ENCODE data around the gene STK26.
"Not testable (repeated sequence)": the region's sequence is repeated elsewhere in the genome, so short reads cannot be mapped to it uniquely, and the experiment has no call there.

The STK26 gene

DNA sequence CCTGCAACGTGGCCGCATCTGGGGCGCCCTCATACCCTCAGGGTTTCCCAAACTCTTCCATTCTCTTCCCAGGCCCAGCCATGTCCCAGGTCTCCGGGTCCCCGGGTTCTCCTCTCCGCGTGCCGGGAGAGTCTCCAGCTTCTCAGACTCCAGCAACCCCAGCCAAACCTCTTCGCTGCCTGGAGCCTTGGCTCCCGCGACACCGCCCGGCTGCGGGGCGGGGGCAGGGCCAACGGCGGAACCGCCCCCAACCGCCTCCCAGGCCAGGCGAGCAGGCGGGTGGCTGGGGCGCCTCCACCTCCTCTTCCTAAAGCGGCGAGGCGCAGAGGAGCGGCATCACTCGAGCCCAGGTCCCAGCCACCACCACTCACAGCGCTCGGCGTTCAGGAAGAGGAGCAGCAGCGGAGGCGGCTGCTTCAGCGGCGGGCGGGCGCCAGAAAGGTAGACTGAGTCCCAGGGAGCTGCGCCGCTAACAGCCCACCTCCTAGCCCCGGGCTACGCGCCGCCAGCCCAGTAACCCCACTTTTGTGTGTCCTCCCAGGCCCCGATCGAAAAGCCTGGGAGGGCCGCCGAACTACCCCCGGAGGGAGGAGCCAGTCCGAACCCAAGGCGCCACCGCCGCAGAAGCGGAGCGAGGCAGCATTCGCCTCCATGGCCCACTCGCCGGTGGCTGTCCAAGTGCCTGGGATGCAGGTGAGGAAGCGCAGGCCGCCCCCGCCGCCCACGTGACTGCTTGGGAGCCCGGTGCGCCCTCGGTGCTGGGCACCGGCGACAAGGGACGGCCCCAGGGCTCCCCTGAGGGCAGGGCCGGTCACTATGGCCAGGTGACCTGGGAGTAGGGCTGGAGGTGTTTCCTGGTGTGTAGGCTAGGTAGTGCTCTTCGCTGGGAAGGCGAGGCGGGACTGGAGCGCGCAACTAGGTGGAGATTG lies at the start of gene STK26:
STK26 (plus strand) TSS at position 336 of the 929 bp plus-strand sequence; CDS start at position 652, 316 bp downstream.
- DNase-seq = peak; percentile 79

DNA sequence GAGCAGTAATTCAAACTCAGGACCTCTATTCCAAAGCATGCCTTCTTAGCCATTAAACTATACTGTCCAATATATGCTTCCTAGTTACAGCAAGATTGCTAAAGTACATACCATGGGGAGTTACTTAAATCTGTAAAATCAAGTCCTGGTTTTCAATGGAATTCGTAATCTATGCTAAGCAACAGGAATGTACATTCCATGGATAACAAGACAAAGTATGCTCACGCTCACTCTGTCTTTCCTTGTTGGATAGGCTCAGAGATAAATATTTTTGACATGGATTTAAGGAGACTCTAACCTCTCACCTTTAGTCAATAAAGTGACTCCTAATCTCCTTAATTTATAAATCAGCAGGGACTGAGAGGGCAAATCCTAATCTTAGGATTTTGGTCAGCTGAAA lies 47.3 kb upstream of the STK26 start:
- DNase-seq = no peak

DNA sequence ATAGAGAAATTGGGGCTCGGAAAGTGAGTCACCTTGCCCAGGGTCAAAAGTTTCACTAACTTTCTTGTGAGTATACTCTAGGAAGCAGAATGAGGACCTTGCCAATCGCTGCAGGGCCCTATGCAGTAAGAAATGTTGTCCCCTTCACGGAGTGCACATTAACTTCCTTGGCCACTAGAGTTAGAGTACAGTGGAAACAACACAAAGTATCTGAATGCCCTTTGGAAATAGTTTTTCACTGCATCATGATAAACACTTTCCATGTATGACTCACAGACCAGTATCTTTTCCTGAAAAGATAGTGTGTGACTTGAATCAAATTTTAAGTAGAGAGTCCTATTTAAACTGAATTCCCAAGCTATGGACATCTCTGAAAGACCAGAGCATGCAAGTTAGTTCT lies 45.5 kb upstream of the STK26 start:
- no peak for DNase-seq

DNA sequence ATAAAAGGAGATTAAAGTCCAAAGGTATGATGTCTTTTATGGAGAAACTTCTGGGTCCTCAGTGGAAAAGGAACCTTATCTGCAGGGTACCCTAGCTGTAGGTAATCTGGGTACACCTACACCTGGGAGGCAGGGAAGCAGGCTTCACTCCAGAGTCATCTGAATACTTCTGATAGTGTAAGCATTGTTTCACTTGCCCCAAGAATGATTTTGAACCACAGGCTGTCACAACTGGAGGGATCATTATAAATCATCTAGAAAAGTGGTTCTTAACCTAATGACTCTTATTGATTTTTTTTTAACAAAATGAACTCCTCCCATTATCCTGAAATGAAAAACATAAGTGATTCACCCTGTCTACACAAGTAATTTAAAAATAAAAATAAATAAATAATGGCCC lies 44.0 kb upstream of the STK26 start:
- DNase-seq = no peak

DNA sequence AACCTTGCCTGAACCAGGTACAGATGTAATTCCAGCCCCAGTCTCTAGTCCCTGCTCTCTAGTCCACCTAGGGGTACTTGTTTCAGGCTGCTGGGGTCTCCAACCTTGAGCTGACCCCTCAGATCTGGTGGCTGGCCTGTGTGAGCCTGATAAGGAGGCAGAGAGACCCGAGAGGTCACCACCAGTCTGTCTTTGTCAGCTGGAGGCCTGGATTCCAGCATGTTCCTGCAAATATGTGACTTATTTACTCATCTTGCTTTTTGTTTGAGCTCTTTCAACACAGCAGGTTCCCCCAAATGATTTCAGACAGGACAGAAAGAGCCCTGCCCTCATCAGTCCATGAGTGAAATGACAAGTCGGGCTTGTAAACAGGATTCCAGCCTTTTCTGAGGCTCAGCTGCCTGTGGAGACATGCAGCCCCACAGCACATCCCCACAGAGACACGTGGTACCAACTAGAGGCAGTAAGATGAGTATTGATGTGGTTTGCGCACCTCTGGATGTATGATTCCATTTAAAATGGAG lies 37.5 kb upstream of the STK26 start:
- no peak for DNase-seq

DNA sequence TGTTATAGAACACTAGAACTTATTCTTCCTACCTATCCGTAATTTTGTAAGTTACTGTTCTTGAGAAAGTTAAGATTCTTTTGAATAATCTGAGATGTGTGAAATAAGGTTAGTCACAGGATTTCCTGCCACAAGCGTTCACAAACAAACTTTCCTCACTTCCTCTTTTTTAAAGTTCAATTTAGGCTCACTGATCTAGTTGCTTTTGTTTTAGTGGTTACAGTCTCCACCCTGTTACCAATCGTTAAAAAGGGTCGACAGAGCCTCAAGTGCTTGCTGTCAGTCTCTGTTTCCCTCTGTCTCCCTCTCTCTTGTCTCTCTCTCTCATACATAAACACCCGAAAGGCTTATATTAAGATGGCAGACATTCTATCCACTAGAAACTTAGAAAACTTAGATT lies 35.9 kb upstream of the STK26 start:
- no peak for DNase-seq

DNA sequence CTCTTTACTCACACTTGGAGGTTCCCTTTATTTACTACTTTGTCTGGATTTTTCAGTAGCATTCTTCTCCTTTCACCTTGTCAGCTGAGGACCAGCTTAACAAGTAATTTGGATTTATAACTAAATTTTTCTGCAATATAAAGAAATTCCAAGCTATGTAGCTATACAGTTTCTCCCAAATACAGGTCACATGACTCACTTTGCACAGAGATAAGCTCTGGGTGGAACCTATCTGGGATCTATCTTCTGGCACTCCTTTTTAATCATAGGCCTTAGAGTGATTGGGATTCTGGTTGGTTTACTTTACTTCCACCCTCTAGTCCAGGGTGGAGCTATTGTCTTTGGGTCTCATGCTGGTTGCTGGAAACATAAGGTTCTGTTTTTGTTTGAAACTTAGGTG lies 34.9 kb upstream of the STK26 start:
- DNase-seq = no peak

DNA sequence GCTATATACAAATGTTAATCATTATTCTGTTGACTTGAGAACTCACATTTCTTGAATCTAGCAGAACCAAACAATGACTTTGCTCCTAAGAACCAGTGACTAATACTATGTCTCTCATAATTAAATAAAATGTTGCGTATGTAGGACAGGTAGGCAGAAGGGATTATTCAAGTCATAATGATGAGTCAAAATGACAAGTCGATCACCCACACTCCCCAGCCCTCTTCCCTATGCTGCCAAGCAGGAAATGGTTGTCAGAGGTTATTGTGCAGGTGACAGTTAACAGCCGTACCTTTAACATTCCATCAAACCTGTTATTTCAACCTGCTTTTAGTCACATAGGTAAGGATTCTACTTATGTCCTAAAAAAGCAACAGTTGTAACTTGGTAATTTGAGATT lies 22.0 kb upstream of the STK26 start:
- DNase-seq = no peak

DNA sequence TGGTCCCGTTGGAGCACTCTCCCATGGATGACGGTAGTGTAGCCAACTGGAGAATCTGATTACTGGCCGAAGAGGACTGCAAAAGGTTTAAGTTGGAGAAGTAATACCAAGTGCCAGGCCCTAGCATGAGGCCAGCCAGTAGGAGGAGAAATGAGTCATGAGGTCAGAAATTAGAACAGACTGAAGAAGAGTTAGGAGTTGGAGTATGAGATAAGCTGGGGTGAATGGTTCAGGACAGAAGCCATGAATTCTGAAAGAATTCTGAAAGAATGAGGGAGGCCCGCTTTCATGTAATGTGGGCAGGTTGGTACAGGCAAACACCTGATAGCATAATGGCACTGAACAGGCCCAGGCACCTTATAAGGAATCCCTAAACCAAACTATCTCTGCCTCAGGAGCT lies 18.4 kb upstream of the STK26 start:
- no peak for DNase-seq

DNA sequence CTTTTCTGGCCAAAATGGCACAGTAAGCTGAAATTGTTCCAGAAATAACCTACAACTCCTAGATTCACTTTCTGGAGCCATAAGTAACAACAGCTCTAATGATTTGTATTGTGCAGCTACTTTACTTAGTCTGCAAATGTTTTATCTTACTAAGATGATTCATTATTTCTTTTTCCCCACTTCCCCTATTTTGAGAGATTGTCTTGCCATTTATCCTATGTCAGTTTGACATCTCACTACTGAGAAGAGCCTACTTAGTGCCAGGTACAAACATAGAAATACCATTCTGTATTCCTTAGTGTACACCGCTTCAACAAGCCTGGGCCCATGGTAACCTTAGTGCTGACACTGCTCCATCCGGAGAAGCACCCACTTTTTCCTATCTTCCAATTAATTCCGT lies 13.8 kb upstream of the STK26 start:
- no peak for DNase-seq

DNA sequence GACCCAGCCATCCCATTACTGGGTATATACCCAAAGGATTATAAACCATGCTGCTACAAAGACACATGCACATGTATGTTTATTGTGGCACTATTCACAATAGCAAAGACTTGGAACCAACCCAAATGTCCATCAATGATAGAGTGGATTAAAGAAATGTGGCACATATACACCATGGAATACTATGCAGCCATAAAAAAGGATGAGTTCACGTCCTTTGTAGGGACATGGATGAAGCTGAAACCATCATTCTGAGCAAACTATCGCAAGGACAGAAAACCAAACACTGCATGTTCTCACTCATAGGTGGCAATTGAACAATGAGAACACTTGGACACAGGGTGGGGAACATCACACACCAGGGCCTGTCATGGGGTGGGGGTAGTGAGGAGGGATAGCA lies 12.9 kb upstream of the STK26 start:
- not testable (repeated sequence) for DNase-seq

DNA sequence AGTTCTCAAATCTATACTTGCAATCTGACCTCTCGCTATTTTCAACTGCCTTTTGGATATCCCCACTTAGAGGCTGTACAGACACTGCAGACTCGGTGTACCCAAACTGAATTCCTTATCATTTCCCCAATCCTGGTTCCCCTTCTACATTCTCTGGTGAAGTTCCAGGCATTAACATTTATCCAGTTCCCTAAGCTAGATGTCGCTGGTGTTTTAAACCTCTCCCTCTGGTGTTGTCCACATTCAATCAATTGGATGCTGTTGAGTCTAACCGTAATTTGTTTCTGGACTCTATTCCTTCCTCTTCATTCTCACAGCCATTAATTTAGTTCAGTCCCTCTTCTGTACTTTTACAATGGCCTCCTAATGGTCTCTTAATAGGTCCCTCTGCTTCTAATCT lies 7.2 kb upstream of the STK26 start:
- DNase-seq = no peak

DNA sequence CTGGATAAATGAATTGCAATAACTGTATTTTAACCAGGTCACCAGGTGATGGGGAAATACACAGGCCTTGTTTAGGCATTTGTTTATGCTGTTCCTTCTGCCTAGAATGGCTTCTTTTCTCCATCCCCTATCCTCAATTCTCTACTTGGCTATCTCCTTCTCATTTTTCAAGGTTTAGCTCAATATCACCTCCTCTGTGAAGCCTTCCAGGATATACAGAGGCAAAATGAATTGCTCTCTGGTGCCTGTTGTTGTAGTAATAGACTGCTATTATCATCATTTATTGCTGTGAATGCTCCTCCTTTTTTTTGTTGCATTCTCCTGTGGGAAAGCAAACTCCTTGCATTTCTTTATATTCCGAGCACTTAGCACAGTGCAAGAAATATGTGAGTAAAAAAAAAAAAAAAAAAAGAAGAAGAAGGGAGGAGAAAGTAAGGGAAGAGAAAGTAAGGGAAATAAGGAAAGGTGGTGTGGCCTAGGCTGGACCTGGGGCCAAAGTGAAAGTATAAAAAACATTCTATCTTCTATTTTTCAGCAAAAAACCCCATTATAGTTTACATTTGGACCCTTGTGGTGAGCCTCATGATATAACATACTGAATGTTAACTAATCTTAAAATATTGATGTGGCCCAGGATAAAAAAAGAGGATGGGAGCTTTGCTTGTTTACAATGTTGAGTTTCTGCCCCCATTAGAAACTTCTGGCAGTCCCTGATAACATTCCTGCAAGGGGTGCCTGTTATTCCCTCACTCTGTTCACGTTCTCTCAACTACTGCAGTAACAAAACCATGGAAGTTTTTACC lies 6.3 kb upstream of the STK26 start:
- no peak for DNase-seq

DNA sequence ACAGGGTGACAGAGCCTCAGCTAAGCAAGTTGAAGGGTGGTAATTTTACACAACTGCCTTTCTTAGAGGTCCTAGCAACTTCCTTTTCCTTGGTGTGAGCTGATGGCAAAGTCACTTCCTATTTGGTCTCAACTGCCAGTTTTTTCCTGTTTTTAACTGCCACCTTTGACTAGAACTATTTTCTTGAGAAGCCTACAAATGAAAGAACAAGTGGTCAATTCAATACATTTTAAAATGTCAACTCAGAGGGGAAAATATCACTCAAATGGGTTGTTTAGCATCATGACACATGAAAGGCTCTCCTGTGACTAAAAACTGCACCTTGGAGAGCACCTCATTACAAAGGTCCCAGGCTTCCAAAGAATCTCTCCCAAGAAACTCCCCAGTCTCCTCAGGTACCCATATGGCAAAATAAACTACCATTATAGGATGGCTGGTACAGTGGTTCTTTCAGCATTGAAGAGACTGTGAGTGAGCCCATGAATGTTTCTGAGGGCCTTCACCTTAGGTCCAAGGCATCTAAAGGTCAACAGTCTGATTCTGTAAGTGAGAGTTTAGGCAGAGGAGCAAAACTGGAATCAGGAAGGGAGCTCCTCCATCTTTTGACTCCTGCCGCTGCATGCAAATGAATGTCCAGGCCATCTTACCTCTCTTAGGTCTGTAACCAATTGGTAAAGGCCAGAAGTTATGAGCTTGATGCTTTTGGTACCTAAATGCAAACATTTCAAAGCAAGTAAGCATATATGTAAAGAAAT lies 5.5 kb upstream of the STK26 start:
- DNase-seq = no peak

DNA sequence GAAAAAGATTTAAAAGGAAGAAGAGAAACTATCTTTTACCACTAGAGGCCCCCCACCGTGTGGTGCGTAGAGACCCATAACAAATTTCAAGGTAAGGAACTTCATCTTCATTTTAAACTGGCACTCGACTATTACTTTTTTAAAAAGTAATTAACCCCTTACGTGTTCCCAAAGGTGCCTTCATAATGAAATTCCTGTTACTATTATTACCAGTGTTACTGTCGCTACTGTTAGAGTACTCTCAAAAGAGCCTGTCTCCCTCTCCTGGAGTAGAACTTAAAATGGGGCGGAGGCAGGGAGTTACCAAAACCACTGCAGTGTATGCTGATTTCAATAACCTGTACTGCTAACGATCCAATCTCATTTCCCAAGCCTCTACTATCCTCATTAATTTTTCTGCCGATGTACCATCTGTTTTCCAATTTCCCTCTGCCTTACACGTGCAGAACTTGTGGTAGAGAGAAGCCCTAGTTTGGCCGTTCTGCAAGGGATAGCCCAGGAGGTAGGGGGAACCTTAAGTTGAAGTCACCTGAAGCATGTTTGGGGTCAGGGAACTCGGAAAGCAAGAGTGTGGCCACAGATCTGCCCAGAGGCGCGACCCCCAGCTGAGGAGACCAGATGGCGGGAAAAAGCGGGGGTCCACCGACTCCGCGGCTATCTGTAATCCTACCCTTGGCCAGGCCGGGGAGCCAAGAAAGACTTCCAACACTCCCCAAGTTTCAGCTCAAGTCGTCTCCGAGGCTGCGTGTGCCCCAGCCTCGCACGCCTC lies 720 bp upstream of the STK26 start:
- DNase-seq = no peak

DNA sequence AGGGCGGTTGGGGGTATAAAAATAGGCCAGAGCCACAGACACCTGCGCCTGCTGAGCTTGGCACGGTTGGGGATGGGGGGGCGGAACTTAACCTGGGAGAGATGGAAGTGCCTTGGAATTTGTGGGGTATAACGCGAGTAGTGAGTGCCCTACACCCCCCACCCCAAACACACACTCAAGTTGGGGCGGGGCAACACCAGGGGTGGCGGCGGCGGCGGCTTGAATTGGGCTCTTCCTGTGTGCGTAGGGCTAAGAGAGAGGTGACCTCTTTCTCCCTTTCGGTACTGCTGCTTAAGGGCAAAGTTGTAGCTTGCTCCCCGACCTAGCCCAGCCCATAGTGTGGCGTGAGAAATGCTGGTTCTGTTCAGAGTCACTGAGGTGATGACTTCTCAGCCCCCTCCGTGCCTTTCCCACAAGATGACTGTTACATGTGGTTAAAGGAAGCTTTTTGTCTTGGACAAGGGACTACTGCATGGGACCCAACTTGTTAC lies 839 bp downstream of the STK26 start:
- DNase-seq = peak; percentile 70

DNA sequence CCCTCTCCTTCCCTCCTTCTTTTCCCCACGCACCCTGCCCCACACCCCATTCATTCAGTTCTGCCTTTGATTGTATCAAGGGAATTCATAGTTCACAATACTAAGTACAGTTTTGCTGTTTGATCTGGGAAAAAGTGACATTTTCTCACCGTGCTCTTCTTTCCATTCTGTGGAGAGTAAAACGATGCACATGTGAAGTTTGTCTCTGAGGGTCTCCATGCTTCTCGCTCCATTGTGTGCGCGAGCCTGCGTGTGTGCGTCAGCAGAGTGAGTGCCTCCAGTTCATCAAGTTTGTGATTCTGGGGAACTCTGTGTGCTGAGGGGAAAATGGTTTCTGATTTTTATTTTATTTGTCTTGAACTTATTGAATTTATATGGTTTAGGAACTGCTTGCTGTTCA lies 1.9 kb downstream of the STK26 start:
- peak; percentile 26 for DNase-seq

DNA sequence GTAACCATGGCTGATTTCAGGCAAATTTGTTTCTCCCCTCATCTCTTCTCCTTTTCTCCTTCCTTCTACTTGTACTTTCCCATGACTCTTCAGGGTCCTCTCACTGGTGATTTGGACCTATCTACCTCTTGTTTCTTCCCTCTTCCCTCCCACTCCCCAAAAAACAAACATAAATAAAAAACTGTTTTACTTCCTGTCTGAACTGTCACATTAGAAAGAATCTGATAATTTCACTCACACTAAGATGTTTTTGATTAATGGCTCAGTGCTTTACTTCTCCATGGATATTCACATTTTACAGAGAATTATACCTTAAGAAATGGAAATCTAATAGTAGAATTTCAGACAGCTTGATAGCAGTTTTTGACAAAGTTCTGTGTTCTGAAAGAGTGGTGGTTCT lies 7.2 kb downstream of the STK26 start:
- no peak for DNase-seq

DNA sequence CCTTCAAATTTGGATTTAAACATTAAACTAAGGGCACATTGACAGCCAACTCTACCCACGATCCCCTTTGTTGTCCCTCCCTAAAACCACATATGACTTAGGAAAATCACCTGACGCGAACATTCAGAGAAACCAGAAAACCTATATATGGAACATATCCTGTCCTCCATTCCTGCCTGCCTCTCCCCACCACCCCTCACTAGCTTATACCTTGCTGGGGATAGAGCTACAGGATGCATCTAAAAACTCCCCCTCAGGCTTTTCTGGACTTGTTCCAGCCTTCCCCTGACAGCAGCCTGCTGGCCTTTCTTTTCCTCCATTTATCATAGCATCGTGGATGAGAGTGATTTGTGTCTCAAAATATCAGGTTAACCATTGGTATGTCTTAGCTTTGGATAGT lies 8.8 kb downstream of the STK26 start:
- no peak for DNase-seq

DNA sequence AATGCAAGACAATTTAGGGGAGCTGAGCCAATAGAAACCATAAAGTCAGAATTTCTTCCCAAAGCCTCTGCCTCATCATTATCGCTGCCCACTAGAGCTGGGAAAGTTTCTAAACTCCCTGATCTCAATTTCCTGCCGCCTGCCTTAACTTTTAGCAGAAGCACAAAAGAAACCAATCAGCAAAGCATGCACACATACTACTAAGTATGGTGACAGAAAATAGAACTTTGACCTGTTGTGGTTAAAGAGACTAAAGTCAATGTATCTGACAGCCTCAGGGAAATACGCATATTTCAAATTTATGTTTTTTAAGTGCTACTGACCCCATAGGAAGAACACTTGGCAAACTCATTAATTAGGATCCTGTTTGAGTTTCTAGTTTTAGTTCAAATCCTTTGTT lies 10.1 kb downstream of the STK26 start:
- DNase-seq = no peak

DNA sequence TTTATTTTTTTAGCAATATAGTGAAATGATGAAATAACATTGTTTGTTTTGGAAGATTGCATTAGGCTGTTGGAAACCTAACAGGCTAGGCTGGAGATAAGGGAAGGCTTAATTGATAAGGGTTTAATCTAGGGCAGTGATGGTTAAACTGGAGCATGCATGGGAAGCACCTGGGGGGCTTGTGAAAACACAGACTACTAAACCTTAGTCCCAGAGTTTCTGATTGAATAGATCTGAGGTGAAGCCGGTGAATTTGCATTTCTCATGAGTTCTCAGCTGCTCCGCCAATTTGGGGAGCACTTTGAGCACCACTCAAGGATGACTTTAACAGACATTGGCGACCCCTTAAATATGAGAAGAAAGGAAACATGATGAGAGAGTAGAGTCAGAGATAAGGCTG lies 11.5 kb downstream of the STK26 start:
- DNase-seq = no peak

DNA sequence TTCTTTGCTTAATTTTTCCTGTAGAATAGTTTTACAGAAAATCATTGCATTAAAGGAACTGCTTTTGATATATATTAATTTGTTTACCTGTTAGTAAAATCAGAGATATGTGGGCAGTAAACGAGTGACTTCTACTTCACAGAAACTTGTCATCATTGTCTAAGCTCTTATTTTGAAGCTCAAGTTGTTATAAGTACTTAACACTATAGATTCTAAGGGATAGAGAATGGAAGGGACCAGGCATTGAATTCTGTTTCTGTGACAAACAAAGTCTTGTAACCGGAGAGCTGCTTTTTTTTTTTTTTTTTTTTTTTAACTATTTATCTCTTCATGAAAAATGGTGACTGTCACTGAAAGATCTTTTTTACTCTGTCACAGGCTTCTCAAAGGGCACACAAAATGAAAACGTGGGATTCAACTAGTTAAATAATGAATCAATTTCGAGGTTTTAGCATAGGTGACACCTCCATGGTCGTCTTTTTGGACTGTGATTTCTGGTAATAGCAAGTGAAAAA lies 14.4 kb downstream of the STK26 start:
- DNase-seq = no peak

Data from stimulated activated CD8-positive, alpha-beta memory T cell treated with anti-CD3 and anti-CD28 coated beads, Interleukin-4, amount 100 ng/mL, for 48 hours (primary cell).